K562 (cell line): ENCODE data around the gene IRF3. TPM values are rescaled to one million over a fixed set of nuclear protein-coding genes. Genes with fewer than 3 reads are reported as not detected.
A peak's percentile ranks its signal among the peaks of the same experiment; 100 is the strongest.

Experiments used
- BCLAF1 ChIP-seq, 2 experiments: fragments of 450-650 bp in 1 of 2; IDR thresholded peaks; 2 replicates each; pipeline ENCODE4 v1.6.1; 2011 to 2017; ENCODE audit warnings: low read depth in 2 of 2, antibody characterized with exemption in 1 of 2, borderline replicate concordance in 1 of 2, low read length in 1 of 2, mild to moderate bottlenecking in 1 of 2, mixed read lengths in 1 of 2; ENCODE audit not compliant: control insufficient read depth in 1 of 2
- BDP1 ChIP-seq: IDR thresholded peaks from 3 replicates; pipeline ENCODE4 v1.6.1; 2011; ENCODE audit not compliant: insufficient read length, insufficient read depth
- CEBPB ChIP-seq: fragments of 450-650 bp; IDR thresholded peaks from 2 replicates; pipeline ENCODE4 v1.6.1; 2016; ENCODE audit warnings: missing genetic modification characterization, missing compliant biosample characterization
- CHD2 ChIP-seq: IDR thresholded peaks from 2 replicates; pipeline ENCODE4 v1.6.1; 2011; ENCODE audit warnings: low read depth, low read length
- DIDO1 ChIP-seq: fragments of 450-650 bp; IDR thresholded peaks from 2 replicates; pipeline ENCODE4 v1.6.1; 2016; ENCODE audit warnings: low read depth, missing biosample characterization, missing genetic modification characterization
- ELK3 ChIP-seq: fragments of 450-650 bp; formaldehyde crosslinking; IDR thresholded peaks from 2 replicates; pipeline ENCODE4 v1.4.0; 2020; ENCODE audit warnings: mild to moderate bottlenecking
- GABPA ChIP-seq: fragments of 200-800 bp; sonication (Bioruptor generic); conservative IDR thresholded peaks from 2 replicates; pipeline ENCODE4 v1.6.1; 2016; ENCODE audit warnings: low read depth, missing genetic modification characterization, missing compliant biosample characterization
- KLF16 ChIP-seq: IDR thresholded peaks from 2 replicates; pipeline ENCODE4 v1.6.1; 2016; ENCODE audit warnings: antibody characterized with exemption
- NCOA1 ChIP-seq: fragments of 450-650 bp; IDR thresholded peaks from 2 replicates; pipeline ENCODE4 v1.6.1; 2016; ENCODE audit warnings: low read depth
- NCOA4 ChIP-seq: fragments of 450-650 bp; IDR thresholded peaks from 2 replicates; pipeline ENCODE4 v1.6.1; 2018; ENCODE audit warnings: mild to moderate bottlenecking; ENCODE audit not compliant: partially characterized antibody
- NCOA6 ChIP-seq: fragments of 450-650 bp; IDR thresholded peaks from 2 replicates; pipeline ENCODE4 v1.6.1; 2017; ENCODE audit warnings: mild to moderate bottlenecking
- NKRF ChIP-seq: fragments of 450-650 bp; IDR thresholded peaks from 2 replicates; pipeline ENCODE4 v1.6.1; 2016; ENCODE audit warnings: borderline replicate concordance
- NONO ChIP-seq, 2 experiments: fragments of 200-400 bp in 1 of 2; fragments of 450-650 bp in 1 of 2; formaldehyde crosslinking in 1 of 2; IDR thresholded peaks; 2 replicates each; pipeline ENCODE4 v1.6.1; 2017; ENCODE audit warnings: low read depth in 2 of 2, mild to moderate bottlenecking in 2 of 2, moderate library complexity in 2 of 2, low read length in 1 of 2
- TEAD1 ChIP-seq, 2 experiments: fragments of 450-650 bp in 1 of 2; sonication (generic) in 1 of 2; formaldehyde crosslinking; IDR thresholded peaks; 2 replicates each; pipeline versions ENCODE4 v1.4.0 to v1.8.0; 2020 to 2022; ENCODE audit warnings: mild to moderate bottlenecking in 2 of 2, missing genetic modification reagents in 1 of 2
- TFAM ChIP-seq: fragments of 250-450 bp; sonication (Bioruptor Pico); conservative IDR thresholded peaks from 2 replicates; pipeline ENCODE4 v1.5.0; 2021; ENCODE audit warnings: mild to moderate bottlenecking, moderate library complexity
- XRCC3 ChIP-seq: fragments of 450-650 bp; IDR thresholded peaks from 2 replicates; pipeline ENCODE4 v1.6.1; 2017; ENCODE audit warnings: mild to moderate bottlenecking, moderate library complexity
- ZBTB1 ChIP-seq: sonication (generic); formaldehyde crosslinking; IDR thresholded peaks from 2 replicates; pipeline ENCODE4 v1.8.1; 2023; ENCODE audit warnings: missing genetic modification reagents, low read depth, mild to moderate bottlenecking, borderline replicate concordance
- ZNF316 ChIP-seq: fragments of 450-650 bp; IDR thresholded peaks from 2 replicates; pipeline ENCODE4 v1.6.1; 2016
- ZNF639 ChIP-seq, 2 experiments: fragments of 200-800 bp in 1 of 2; sonication (Bioruptor generic) in 1 of 2; sonication (generic) in 1 of 2; formaldehyde crosslinking in 1 of 2; IDR thresholded peaks in 1 of 2; conservative IDR thresholded peaks in 1 of 2; 2 replicates each; pipeline versions ENCODE4 v1.5.0 to v1.6.1; 2016 to 2020; ENCODE audit warnings: missing compliant biosample characterization in 1 of 2, missing genetic modification characterization in 1 of 2, missing genetic modification reagents in 1 of 2
- ZNF766 ChIP-seq: fragments of 200-800 bp; sonication (Bioruptor generic); conservative IDR thresholded peaks from 2 replicates; pipeline ENCODE4 v1.6.1; 2016; ENCODE audit warnings: missing genetic modification characterization, missing compliant biosample characterization
- polyA plus RNA-seq, 8 experiments: library from polyadenylated mRNA; depleted of rRNA in 4 of 8; stranded (reverse) in 5 of 8; unstranded in 3 of 8; fragments of >200 nt; fragmentation: Nextera tagmentation in 2 of 8; fragmentation: Illumina TruSeq in 1 of 8; extraction: Ambion mirVana in 2 of 8; extraction: Trizol in 1 of 8; gene quantifications; 2 replicates each; pipeline versions ENCODE4 v1.2.1 to v1.2.3, GENCODE V29; 2011 to 2014; ENCODE audit warnings: inconsistent platforms in 1 of 8, missing spikeins in 1 of 8
- total RNA-seq, 7 experiments: library from RNA; depleted of rRNA in 6 of 7; stranded (reverse); fragments of >200 nt in 6 of 7; fragmentation: Illumina TruSeq in 2 of 7; extraction: Trizol in 2 of 7; gene quantifications; 2 replicates each; pipeline versions ENCODE4 v1.2.1 to v1.2.3, GENCODE V29; 2011 to 2021; ENCODE audit warnings: low replicate concordance in 1 of 7

Gene IRF3
- total and polyA plus RNA-seq, 9 of the 15 experiments (the other 6 are each of a cell fraction or from before 2014, with no cell fraction given): 7.5 to 145 (median 65.4) TPM

- no peak for TF ChIP-seq ELK3 (CRISPR knock-in tag)
- no peak for TF ChIP-seq KLF16
- no peak for TF ChIP-seq ZBTB1 (CRISPR knock-in tag)
- no peak for TF ChIP-seq CHD2
- TF ChIP-seq GABPA: peak; percentile 52
- TF ChIP-seq NCOA6: no peak
- no peak for TF ChIP-seq ZNF766 (CRISPR knock-in tag)
- no peak for TF ChIP-seq BCLAF1 (IDR thresholded peaks at IDR 0.05; ENCODE audit: borderline replicate concordance in 1 of 2, control insufficient read depth in 1 of 2, low read depth in 2 of 2, low read length in 1 of 2)
- no peak for TF ChIP-seq TFAM (CRISPR knock-in tag)
- no peak for TF ChIP-seq ZNF316
- no peak for TF ChIP-seq CEBPB
- TF ChIP-seq NONO (IDR thresholded peaks at IDR 0.05; ENCODE audit: low read depth in 2 of 2, low read length in 1 of 2): no peak
- TF ChIP-seq XRCC3: no peak
- TF ChIP-seq NCOA1: no peak
- no peak for TF ChIP-seq ZNF639 (CRISPR knock-in tag; conservative IDR thresholded peaks at IDR 0.05 in 1 of 2, IDR thresholded peaks at IDR 0.05 in 1 of 2)
- TF ChIP-seq DIDO1: no peak
- no peak for TF ChIP-seq TEAD1 (CRISPR knock-in tag; IDR thresholded peaks at IDR 0.05)
- no peak for TF ChIP-seq BDP1
- TF ChIP-seq NKRF: peak; percentile 84
- no peak for TF ChIP-seq NCOA4
These were observed 1.3 kb downstream of the IRF3 start (continued) for GRCh38 chr19:49664171-49665035.
